CD4-positive, alpha-beta T cell treated with Interleukin-17A for 1 hour (primary cell): ENCODE results near the gene GABRA5.

Experiments
- DNase-seq: peaks from one replicate; pipeline ENCODE4 v3.0.0-alpha.2; 2020

Gene GABRA5

GRCh38 chr15:26934848-26935247 lies 68.0 kb downstream of the GABRA5 start:
- no peak for DNase-seq

- no peak for DNase-seq
Measured at GRCh38 chr15:26935322-26935721, 68.5 kb downstream of the GABRA5 start.

GRCh38 chr15:26936502-26936901 lies 69.6 kb downstream of the GABRA5 start:
- no peak for DNase-seq

GRCh38 chr15:26937134-26937533 lies 70.3 kb downstream of the GABRA5 start:
- DNase-seq = no peak

GRCh38 chr15:26939398-26939797 lies 72.5 kb downstream of the GABRA5 start:
- no peak for DNase-seq

- no peak for DNase-seq
Measured at GRCh38 chr15:26941489-26941888, 74.6 kb downstream of the GABRA5 start.

- DNase-seq = no peak
Measured at GRCh38 chr15:26943866-26944265, 77.0 kb downstream of the GABRA5 start.

- DNase-seq = no peak
Measured at GRCh38 chr15:26945046-26945445, 78.2 kb downstream of the GABRA5 start.

GRCh38 chr15:26950001-26950400 lies 83.1 kb downstream of the GABRA5 start:
- DNase-seq = no peak

GRCh38 chr15:26954403-26954802 lies 87.5 kb downstream of the GABRA5 start:
- no peak for DNase-seq

GRCh38 chr15:26967719-26968269 lies 100.9 kb downstream of the GABRA5 start:
- no peak for DNase-seq

GRCh38 chr15:26968806-26969205 lies 101.9 kb downstream of the GABRA5 start:
- no peak for DNase-seq

GRCh38 chr15:26970712-26971210 lies 103.9 kb downstream of the GABRA5 start, which contains the start of gene GABRG3:
TSS of gene GABRG3 (plus strand) at chr15:26971181.
- DNase-seq = no peak

- no peak for DNase-seq
Measured at GRCh38 chr15:26971271-26972018, 104.6 kb downstream of the GABRA5 start.

GRCh38 chr15:26972636-26973035 lies 105.8 kb downstream of the GABRA5 start:
- no peak for DNase-seq

GRCh38 chr15:26974120-26974780 lies 107.4 kb downstream of the GABRA5 start:
- DNase-seq = no peak

- DNase-seq = no peak
Measured at GRCh38 chr15:26981492-26981891, 114.6 kb downstream of the GABRA5 start.

- no peak for DNase-seq
Measured at GRCh38 chr15:26983822-26984221, 117.0 kb downstream of the GABRA5 start.

- DNase-seq = no peak
Measured at GRCh38 chr15:26985050-26985449, 118.2 kb downstream of the GABRA5 start.

- DNase-seq = no peak
Measured at GRCh38 chr15:26996250-26996649, 129.4 kb downstream of the GABRA5 start.
